SK-N-DZ (cell line): ENCODE results near the gene MTNR1B.

Source experiments
- small RNA-seq, 2 experiments: library from RNA; depleted of rRNA; stranded (forward); fragments of <200 nt; gene quantifications; one replicate each; pipeline ENCODE3, GENCODE V24; 2014

MTNR1B gene

Small RNA genes lying within 50 kb of the gene (small RNA-seq; reads per million reads assigned to genes)
- gene SNRPGP16, result 0 reads per million in 2 experiments
